ENCODE measurements around the gene CMTM7. TPM values are rescaled to one million over a fixed set of nuclear protein-coding genes. Genes with fewer than 3 reads are reported as not detected.
A peak's percentile ranks its signal among the peaks of the same experiment; 100 is the strongest.

CMTM7 gene
- total RNA-seq, 1 donor from 2014 or later, result 71.4 TPM

DNA sequence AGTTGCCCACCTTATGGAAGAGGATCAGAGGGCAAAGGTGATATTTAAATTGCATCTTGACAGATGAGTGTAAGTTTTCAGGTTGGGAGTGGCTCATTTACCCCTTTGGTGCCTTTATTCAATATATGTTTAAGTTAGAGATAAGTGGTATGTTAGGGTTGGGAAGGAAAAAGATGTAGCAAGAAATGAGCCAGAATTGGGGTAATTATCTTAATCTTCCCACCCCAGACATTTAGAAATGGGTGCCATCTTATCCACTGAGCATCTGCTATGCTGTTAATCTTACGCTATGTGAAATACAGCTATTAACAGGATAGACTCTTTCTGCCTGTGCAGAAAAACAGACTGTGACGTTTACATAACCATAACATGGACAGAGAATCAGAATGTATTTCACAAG lies 6.3 kb downstream of the CMTM7 start:
- TF ChIP-seq, protein P1, sequence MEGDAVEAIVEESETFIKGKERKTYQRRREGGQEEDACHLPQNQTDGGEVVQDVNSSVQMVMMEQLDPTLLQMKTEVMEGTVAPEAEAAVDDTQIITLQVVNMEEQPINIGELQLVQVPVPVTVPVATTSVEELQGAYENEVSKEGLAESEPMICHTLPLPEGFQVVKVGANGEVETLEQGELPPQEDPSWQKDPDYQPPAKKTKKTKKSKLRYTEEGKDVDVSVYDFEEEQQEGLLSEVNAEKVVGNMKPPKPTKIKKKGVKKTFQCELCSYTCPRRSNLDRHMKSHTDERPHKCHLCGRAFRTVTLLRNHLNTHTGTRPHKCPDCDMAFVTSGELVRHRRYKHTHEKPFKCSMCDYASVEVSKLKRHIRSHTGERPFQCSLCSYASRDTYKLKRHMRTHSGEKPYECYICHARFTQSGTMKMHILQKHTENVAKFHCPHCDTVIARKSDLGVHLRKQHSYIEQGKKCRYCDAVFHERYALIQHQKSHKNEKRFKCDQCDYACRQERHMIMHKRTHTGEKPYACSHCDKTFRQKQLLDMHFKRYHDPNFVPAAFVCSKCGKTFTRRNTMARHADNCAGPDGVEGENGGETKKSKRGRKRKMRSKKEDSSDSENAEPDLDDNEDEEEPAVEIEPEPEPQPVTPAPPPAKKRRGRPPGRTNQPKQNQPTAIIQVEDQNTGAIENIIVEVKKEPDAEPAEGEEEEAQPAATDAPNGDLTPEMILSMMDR (conservative IDR thresholded peaks at IDR 0.05; ENCODE audit: low read depth, low read length), result no peak
- no peak overlapping the region for H3K4me3 ChIP-seq (ENCODE audit: low read depth, low read length)
- no peak for DNase-seq (ENCODE audit: low read depth)

DNA sequence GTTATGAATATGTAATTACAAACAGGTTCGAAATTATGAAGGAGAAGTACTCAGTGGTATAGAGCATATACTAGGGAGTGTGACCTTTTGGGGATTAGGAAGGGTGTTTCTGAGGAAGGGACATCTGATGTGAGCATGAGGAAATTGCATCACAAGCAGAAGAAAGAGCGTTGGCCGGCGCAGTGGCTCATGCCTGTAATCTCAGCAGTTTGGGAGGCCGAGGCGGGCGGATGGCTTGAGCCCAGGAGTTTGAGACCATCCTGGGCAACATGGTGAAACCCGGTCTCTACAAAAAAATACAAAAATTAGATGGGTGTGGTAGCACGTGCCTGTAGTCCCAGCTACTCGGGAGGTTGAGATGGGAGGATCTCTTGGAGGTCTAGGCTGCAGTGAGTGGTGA lies 6.9 kb downstream of the CMTM7 start:
- TF ChIP-seq, protein P1 (conservative IDR thresholded peaks at IDR 0.05; ENCODE audit: low read depth, low read length), result no peak
- no peak for DNase-seq (ENCODE audit: low read depth)
- no peak overlapping the region for H3K4me3 ChIP-seq (ENCODE audit: low read depth, low read length)

DNA sequence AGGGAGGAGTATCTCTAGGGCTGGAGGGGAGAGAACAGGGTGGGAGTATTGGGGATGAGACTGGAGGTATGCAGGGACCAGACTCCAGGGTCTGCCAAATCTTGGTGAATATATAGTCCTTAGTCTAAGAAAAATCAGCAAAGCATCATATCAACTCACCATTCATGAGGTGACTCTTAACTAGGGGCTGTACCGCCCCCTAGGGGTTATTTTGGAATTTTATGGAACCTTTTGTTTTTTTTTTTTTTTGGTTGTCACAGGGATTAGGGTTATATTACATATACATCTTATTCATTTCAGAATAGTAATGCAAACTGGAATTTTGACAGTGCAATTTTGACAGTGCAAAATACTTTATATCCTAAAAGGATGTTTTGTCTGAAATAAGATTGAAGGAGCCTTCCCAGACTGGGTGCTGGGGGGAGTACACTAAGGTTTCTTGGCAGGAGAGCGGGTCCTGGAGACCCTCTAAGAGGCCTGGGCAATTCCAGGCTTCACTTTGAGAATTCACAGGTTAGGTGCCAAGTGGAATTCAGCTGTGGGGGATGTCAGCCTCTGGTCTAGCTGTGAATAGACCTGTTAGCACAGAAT lies 7.5 kb downstream of the CMTM7 start:
- H3K4me3 ChIP-seq (ENCODE audit: low read depth, low read length), result no peak overlapping the region
- DNase-seq (ENCODE audit: low read depth), result no peak
- TF ChIP-seq, protein P1 (conservative IDR thresholded peaks at IDR 0.05; ENCODE audit: low read depth, low read length), result peak; percentile 66

DNA sequence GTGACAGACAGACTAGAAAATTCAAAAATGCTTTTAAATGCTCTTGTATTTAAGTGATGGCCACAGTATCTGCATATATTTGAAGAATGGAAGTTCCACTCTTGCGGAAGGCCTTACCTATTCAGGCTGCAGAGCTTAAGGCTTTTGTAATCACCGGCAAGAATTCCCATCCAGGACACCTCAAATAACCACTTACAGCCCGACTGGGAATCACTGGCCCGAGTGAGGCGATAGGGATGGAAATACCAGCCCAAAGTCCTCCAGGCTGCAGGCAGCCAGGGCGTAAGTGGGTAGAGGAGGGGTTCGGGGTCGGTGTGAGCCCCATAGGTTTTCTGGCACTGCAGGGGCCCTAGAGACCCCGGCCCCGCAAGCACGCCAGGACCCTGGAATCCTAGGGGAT lies 9.5 kb downstream of the CMTM7 start:
- DNase-seq (ENCODE audit: low read depth), result no peak
- TF ChIP-seq, protein P1 (conservative IDR thresholded peaks at IDR 0.05; ENCODE audit: low read depth, low read length), result no peak
- H3K4me3 ChIP-seq (ENCODE audit: low read depth, low read length), result peak overlapping the region; percentile 54

DNA sequence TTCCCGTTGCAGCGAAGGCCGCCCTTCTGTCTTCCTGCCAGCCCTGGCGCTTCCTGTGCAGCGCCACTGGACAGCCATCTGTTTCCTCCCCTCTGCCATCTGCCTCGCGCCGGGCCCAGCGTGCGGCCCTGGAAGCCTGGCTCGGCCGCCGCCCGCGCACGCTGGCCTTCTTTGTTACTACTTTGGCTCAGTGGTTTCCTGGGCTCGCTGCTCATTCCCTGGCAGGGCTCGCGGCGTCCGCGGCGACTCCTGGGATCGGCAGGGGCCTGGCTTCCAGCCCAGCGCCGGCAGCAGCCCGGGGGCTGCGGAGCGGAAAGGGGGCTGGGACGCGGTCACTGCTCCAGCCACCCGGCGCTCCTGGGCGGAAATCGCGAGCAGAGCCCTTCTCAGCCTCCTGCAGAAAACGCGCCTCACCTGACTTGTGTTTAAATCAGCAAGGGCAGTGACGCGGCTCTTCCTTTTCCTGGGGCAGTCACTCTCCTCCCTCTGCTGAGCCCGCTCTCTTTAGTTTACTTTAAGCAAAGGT lies 10.0 kb downstream of the CMTM7 start:
- peak overlapping the region; percentile 54 for H3K4me3 ChIP-seq (ENCODE audit: low read depth, low read length)
- no peak for DNase-seq (ENCODE audit: low read depth)
- TF ChIP-seq, protein P1 (conservative IDR thresholded peaks at IDR 0.05; ENCODE audit: low read depth, low read length), result no peak

DNA sequence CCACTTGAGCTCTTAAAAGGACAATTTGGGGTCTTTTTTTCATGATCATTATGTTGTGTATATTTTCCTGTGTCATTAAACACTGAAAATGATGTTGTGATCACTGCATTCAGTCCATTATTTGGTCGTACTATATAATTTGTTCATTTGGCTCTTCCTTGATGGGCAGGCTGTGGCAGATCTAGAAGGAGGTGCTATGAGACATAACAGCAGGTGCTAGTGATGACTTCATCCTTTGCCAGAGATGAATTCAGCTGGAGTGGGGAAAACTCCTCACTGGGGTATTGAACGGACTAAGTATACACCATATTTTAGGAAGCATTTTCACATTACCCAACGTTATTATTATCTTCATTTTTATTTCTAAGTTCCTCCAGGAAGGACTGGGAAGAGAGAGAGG lies 12.0 kb downstream of the CMTM7 start:
- H3K4me3 ChIP-seq (ENCODE audit: low read depth, low read length), result no peak overlapping the region
- DNase-seq (ENCODE audit: low read depth), result no peak
- TF ChIP-seq, protein P1 (conservative IDR thresholded peaks at IDR 0.05; ENCODE audit: low read depth, low read length), result no peak

DNA sequence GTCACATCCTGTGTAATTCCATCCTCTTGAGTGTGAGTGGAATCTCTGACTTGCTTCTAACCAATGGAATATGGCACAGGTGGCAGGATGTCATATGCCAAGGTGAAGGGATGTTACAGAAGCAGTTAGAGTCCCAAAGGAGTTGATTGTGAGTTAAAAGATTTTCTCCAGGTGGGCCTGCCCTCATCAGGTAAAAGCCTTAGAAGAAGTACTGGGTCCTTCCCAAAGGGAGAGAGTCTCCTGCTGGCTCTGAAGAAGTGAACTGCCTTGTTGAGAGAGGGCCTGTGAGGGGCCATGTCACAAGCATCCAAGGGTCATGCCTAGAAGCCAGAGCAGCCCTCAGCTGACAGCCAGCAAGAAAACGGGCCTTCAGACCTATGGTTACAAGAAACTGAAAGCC lies 13.1 kb downstream of the CMTM7 start:
- no peak for DNase-seq (ENCODE audit: low read depth)
- TF ChIP-seq, protein P1 (conservative IDR thresholded peaks at IDR 0.05; ENCODE audit: low read depth, low read length), result no peak

More for the DNA sequence above, 13.1 kb downstream of the CMTM7 start:
- no peak overlapping the region for H3K4me3 ChIP-seq (ENCODE audit: low read depth, low read length)

Measured in epithelial cell of proximal tubule (primary cell).